ENCODE data around the gene CASTOR1. TPM values are rescaled to one million over a fixed set of nuclear protein-coding genes. Genes with fewer than 3 reads are reported as not detected.
"Not testable (repeated sequence)": the region's sequence is repeated elsewhere in the genome, so short reads cannot be mapped to it uniquely, and the experiment has no call there.

The CASTOR1 gene
- total RNA-seq: 20.7 TPM

DNA sequence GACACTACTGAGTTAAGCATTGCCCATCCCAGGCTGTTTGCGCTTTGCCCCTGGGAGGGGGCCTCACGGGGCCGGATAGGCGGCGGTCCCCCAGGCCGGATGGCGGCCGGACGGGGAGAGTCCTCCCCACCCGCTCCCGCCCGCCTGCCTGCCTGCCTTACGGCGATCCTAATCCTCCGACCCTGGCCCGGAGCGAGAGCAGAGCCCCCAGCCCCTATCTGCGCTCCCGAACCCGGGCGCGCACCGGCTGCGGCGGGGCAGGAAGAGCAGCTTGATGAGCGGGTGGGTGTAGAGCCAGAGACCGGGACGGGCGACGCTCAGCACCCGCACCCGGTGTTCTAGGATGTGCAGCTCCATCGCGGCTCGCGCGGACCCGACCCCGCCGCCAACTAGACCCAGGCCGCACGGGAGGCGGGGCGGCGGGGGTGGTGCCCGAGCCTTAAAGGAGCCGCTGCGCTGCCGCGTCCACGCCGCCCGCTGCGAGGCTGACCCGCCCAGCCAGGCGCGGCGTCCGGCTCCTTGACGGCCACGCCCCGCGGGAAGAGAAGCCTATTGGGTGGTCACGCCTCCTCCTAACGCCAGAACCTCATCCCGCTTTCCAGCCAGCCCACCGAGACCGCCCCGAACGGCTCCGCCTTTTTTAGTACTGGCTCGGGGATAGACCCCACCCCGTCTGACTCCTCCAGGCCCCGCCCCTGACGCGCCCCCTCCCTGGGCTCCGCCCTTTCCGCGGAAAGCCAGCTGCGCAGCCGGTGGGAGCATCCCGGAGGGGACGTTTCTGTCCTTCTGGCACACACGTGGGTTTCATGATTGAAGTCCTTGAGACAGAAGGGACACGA is at the start of gene CASTOR1:
CASTOR1 (minus strand) TSS at position 365 of the 839 bp plus-strand sequence; CDS start at position 357, 8 bp downstream.
- DNase-seq (ENCODE audit: low read depth in 2 of 3, low spot score in 2 of 3): peak; percentile 52 to 84 (median 83)

DNA sequence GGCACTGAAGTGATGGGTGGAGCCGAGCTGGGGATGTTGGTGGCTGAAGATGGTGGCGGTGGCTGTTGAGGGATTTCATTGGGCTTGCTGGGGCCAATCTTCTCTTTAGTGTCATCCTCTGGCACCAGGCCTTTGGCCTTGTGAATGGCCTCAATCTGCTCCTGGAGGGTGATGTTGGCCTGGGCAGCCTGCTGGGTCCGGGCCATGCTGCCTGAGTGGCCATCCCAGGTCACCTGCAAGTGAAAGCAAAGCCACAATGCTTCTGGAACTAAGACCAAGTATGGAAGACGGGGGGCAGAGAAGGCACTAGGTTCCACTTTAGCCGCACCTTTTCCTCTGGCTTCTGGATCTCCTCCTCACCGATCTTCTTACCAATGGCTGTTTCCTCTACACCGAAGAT is 49.5 kb upstream of the CASTOR1 start:
- no peak for DNase-seq (ENCODE audit: low read depth in 2 of 3, low spot score in 2 of 3)

- not testable (repeated sequence) for DNase-seq (ENCODE audit: low read depth in 2 of 3, low spot score in 2 of 3)
These were observed 49.0 kb upstream of the CASTOR1 start for GRCh38 chr22:30338341-30338740.

DNA sequence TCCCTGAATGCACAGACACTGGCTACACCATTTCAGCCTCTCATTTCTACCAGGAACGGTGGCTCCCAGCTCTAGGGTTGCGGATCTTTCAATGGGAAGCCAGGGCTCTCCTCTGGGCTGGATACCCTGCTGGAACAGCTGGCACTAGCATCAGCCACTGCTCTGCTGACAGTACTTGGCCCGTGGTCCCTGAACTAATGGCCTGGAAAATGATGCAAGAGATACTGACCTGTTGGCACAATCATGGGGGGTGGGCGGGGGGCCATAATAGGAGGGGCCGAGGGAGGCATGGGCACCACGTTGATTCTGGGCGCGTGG is 48.1 kb upstream of the CASTOR1 start:
- DNase-seq (ENCODE audit: low read depth in 2 of 3, low spot score in 2 of 3): no peak

- DNase-seq (ENCODE audit: low read depth in 2 of 3, low spot score in 2 of 3): no peak
These were observed 47.6 kb upstream of the CASTOR1 start for GRCh38 chr22:30336752-30337460.

GRCh38 chr22:30335236-30335635 is 45.9 kb upstream of the CASTOR1 start:
- no peak for DNase-seq (ENCODE audit: low read depth in 2 of 3, low spot score in 2 of 3)

DNA sequence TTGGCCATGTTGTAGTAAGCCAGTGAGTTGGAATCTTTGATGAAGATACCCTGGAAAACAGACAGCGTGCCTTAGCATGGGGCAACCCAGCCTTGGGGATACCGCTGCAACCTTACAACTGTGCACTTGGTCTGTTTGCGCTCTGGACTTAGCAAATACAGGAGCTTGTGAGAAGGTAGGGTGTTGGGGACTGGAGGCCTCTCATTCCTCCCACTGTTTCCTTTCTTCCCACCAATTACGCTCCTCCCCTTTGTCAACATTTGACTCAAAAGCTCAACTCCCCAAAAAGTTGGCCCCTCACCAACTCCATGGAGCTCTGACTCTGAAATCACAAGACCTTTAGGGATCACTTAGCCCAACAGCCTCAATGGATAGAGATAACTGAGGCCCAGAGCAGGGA is 45.3 kb upstream of the CASTOR1 start:
- DNase-seq (ENCODE audit: low read depth in 2 of 3, low spot score in 2 of 3): no peak

DNA sequence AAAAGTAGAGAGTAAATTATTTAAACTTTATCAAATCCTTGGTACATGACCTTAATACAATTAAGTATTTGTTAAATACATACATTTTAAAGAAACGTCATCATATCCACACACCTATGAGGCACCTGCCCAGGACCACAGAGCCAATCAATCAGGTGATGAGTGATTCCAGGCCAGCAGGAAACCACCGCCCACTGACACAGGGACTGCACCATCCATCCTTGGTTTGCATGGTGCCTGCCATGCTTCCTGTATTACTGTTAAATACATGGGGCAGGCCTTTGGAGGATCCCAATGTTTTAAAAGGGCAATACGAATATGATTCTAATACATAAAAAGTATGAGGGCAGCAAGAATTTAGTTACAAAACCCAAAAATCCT is 44.4 kb upstream of the CASTOR1 start:
- no peak for DNase-seq (ENCODE audit: low read depth in 2 of 3, low spot score in 2 of 3)

- no peak for DNase-seq (ENCODE audit: low read depth in 2 of 3, low spot score in 2 of 3)
These were observed 43.8 kb upstream of the CASTOR1 start for GRCh38 chr22:30332994-30333706.

- no peak for DNase-seq (ENCODE audit: low read depth in 2 of 3, low spot score in 2 of 3)
These were observed 43.2 kb upstream of the CASTOR1 start for GRCh38 chr22:30332551-30332950.

- DNase-seq (ENCODE audit: low read depth in 2 of 3, low spot score in 2 of 3): no peak
These were observed 39.3 kb upstream of the CASTOR1 start for GRCh38 chr22:30328466-30329049.

- no peak for DNase-seq (ENCODE audit: low read depth in 2 of 3, low spot score in 2 of 3)
These were observed 38.6 kb upstream of the CASTOR1 start for GRCh38 chr22:30327864-30328345.

DNA sequence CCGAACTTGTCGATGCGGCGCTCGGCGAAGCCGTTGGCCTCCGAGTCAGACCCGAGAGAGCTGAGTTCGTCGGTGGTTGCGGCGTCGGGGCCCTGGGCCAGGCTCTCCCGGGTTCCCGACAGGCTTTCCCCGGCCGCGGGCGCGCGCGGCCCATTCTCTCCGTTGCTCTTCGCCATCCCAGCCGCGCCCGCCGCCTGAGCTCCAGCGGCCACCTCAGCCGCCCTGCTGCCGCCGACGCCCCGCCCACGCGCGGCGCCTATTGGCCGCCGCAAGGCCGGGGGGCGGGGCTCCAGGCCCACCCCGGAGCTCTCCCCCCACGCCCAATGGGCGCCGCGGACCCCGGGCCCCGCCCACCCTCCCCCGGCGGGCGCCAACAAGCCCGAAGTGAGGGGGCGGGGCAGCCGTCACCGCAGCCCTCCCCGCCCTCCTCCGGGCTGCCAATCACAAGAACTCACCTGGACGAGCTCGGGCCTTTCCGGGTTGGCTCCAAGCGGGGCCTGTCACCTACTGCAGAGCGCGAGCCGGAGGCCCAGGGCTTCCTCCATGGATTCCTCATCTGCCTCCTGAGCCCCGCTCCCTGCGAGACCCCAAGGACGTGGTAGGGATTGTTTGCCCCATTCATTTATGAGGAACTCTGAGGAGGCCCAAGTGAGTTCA is 37.5 kb upstream of the CASTOR1 start, which contains the start of gene TBC1D10A:
TBC1D10A (minus strand) TSS at position 236 of the 657 bp plus-strand sequence; CDS start at position 176, 60 bp downstream.
- DNase-seq (ENCODE audit: low read depth in 2 of 3, low spot score in 2 of 3): peak; percentile 88 to 90 (median 88)

GRCh38 chr22:30326255-30326705 is 37.0 kb upstream of the CASTOR1 start:
- DNase-seq (ENCODE audit: low read depth in 2 of 3, low spot score in 2 of 3): no peak

DNA sequence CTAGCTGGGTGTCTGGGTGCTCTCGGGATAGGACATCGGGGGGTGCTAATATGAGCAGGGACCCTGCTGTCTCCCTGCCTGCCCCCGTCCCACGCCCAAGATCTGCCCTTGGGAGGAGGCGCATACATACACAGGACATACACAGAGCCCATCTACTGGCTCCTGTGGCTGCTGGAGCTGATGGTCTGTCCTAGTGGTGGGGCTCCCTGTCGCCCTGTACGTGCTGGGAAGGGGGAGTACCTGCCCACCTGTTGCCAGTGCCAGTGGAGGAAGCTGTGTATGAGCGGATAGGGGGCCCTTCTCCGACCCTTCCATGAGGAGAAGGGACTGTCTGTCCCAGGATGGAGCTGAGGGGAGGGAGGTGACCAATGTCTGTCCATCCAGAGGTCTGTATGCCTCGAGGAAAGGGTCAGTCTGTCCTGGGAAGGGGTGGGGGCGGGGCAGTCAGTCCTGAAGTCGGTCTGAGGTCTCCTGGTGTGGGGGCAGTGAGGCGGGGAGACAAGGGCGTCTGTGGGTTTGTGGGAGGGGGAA is 36.5 kb upstream of the CASTOR1 start:
- no peak for DNase-seq (ENCODE audit: low read depth in 2 of 3, low spot score in 2 of 3)

GRCh38 chr22:30325065-30325720 is 35.9 kb upstream of the CASTOR1 start:
- DNase-seq (ENCODE audit: low read depth in 2 of 3, low spot score in 2 of 3): no peak

DNA sequence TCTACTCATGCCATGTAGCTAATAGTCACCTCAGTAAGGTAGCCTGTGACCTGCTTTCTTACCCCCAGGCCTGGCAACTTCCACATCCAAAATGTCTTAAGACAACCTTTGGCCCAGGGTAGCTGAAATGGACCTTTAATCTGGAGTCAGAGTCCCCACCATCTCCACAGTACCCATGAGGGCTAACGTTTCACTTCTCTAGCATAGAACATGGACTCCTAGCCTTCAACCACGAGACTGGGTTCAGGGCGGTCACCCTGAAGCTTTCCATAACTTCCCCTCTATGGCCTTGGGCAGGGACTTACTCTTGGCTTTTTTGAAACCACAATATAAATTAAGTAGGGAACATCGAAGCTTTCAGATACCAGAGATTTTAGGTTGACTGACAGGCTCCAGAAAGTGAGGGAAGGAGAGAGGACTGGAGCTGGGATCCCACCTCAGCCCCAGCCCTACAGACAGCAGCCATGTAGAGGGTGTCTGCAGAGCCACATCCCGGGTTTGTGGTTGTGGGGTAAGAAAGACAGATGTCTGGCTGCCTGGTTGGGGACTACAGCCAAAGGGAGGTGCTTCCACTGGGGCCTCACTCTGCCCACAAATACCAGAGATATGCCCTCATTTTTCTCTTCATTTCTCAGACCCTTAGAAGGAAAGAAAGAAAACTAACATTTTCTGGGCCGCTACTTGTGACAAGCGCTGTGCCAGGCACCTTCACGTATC is 34.9 kb upstream of the CASTOR1 start:
- peak in 1 of 3 donors; percentile 54 for DNase-seq (ENCODE audit: low read depth in 2 of 3, low spot score in 2 of 3)

DNA sequence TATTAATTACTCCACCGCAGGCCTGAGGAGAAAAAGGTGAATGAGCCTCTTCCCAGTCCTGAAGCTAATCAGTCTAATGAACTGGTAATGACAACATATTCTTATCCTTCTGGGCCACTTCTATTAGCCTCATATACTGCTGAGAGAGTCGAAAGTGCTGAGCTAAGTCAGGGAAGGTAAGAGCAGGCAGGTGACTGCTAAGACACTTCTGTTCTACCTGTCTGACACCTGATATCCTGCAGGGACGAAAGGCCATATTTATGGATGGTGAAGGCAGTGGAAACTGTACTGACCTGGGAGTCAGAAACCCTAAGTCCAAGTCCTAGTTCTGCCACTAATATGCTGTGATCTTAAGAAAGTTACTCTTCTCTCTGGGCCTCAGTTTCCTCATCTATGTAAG is 33.9 kb upstream of the CASTOR1 start:
- DNase-seq (ENCODE audit: low read depth in 2 of 3, low spot score in 2 of 3): no peak

GRCh38 chr22:30321461-30321860 is 32.2 kb upstream of the CASTOR1 start:
- no peak for DNase-seq (ENCODE audit: low read depth in 2 of 3, low spot score in 2 of 3)

Data from hematopoietic multipotent progenitor cell (in vitro differentiated cells).